PC-3 (cell line): ENCODE measurements around the gene ADCY10.

Source experiments
- EZH2phosphoT487 ChIP-seq: fragments of 300-600 bp; sonication (generic); IDR thresholded peaks from 2 replicates; pipeline ENCODE4 v1.6.1; 2018; ENCODE audit warnings: mild to moderate bottlenecking, antibody characterized with exemption, low read length, borderline replicate concordance
- TF ChIP-seq, protein P1 (sequence below): fragments of 300-600 bp; sonication (generic); conservative IDR thresholded peaks from 2 replicates; pipeline ENCODE4 v1.5.1; 2017; ENCODE audit warnings: antibody characterized with exemption, low read depth, mild to moderate bottlenecking, low read length

GRCh38 chr1:167808690-167809089 lies 105.2 kb downstream of the ADCY10 start:
- TF ChIP-seq, protein P1, sequence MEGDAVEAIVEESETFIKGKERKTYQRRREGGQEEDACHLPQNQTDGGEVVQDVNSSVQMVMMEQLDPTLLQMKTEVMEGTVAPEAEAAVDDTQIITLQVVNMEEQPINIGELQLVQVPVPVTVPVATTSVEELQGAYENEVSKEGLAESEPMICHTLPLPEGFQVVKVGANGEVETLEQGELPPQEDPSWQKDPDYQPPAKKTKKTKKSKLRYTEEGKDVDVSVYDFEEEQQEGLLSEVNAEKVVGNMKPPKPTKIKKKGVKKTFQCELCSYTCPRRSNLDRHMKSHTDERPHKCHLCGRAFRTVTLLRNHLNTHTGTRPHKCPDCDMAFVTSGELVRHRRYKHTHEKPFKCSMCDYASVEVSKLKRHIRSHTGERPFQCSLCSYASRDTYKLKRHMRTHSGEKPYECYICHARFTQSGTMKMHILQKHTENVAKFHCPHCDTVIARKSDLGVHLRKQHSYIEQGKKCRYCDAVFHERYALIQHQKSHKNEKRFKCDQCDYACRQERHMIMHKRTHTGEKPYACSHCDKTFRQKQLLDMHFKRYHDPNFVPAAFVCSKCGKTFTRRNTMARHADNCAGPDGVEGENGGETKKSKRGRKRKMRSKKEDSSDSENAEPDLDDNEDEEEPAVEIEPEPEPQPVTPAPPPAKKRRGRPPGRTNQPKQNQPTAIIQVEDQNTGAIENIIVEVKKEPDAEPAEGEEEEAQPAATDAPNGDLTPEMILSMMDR, result no peak
- TF ChIP-seq EZH2phosphoT487, result no peak
